HG02610 (cell line): ENCODE results near the gene CCBE1.
"Not testable (repeated sequence)": the region's sequence is repeated elsewhere in the genome, so short reads cannot be mapped to it uniquely, and the experiment has no call there.

ENCODE experiments used
- ATAC-seq: cut with Tn5 transposase; IDR thresholded peaks from one replicate; pipeline ENCODE4 v1.9.1; 2021; ENCODE audit warnings: mild to moderate bottlenecking, moderate library complexity; ENCODE audit not compliant: unreplicated experiment

CCBE1 gene

GRCh38 chr18:59697236-59697932, at the start of gene CCBE1:
Gene CCBE1 (minus strand): TSS chr18:59697423.
- peak; percentile 58 for ATAC-seq

- no peak for ATAC-seq
Measured at GRCh38 chr18:59744271-59744721, 47.1 kb upstream of the CCBE1 start.

- no peak for ATAC-seq
Measured at GRCh38 chr18:59743566-59743965, 46.3 kb upstream of the CCBE1 start.

- ATAC-seq: no peak
Measured at GRCh38 chr18:59742325-59743111, 45.3 kb upstream of the CCBE1 start.

GRCh38 chr18:59740141-59740540, 42.9 kb upstream of the CCBE1 start:
- no peak for ATAC-seq

GRCh38 chr18:59737776-59738300, 40.6 kb upstream of the CCBE1 start:
- no peak for ATAC-seq

- not testable (repeated sequence) for ATAC-seq
Measured at GRCh38 chr18:59737335-59737734, 40.1 kb upstream of the CCBE1 start.

GRCh38 chr18:59736061-59736460, 38.8 kb upstream of the CCBE1 start:
- no peak for ATAC-seq

- no peak for ATAC-seq
Measured at GRCh38 chr18:59735269-59735860, 38.1 kb upstream of the CCBE1 start.

GRCh38 chr18:59733421-59733820, 36.2 kb upstream of the CCBE1 start:
- no peak for ATAC-seq

- no peak for ATAC-seq
Measured at GRCh38 chr18:59730896-59731295, 33.7 kb upstream of the CCBE1 start.

GRCh38 chr18:59729781-59730180, 32.6 kb upstream of the CCBE1 start:
- no peak for ATAC-seq

GRCh38 chr18:59728816-59729215, 31.6 kb upstream of the CCBE1 start:
- no peak for ATAC-seq

GRCh38 chr18:59725142-59725541, 27.9 kb upstream of the CCBE1 start:
- no peak for ATAC-seq

GRCh38 chr18:59724103-59724502, 26.9 kb upstream of the CCBE1 start:
- ATAC-seq: no peak

GRCh38 chr18:59721931-59722330, 24.7 kb upstream of the CCBE1 start:
- no peak for ATAC-seq

GRCh38 chr18:59721211-59721610, 24.0 kb upstream of the CCBE1 start:
- ATAC-seq: no peak

GRCh38 chr18:59719544-59720181, 22.4 kb upstream of the CCBE1 start:
- ATAC-seq: no peak

GRCh38 chr18:59718464-59719157, 21.4 kb upstream of the CCBE1 start:
- ATAC-seq: no peak

GRCh38 chr18:59718108-59718463, 20.9 kb upstream of the CCBE1 start:
- ATAC-seq: no peak

- no peak for ATAC-seq
Measured at GRCh38 chr18:59717291-59717690, 20.1 kb upstream of the CCBE1 start.
